ENCODE results near the gene SLC46A1. TPM values are rescaled to one million over a fixed set of nuclear protein-coding genes. Genes with fewer than 3 reads are reported as not detected.

Gene SLC46A1
- total and polyA plus RNA-seq, 12 donors = 11.9 to 104 (median 46.3) TPM

- Histone ChIP-seq H3K27ac (no peak overlapping the region), H3K27me3 (no peaks in the 10 kb centered on the region), H3K36me3 (replicated peaks in 1 of 2) (peaks cover 0 to 19% of the 10 kb centered on the region in 2 donors), H3K4me1 (replicated peaks in 1 of 2) (peaks cover 25 to 30% of the 10 kb centered on the region in 2 donors), H3K9me3 (replicated peaks in 1 of 3) (no peaks in the 10 kb centered on the region), H3K4me3 (no peak overlapping the region)
- intact Hi-C loops (cut with DNase I) = no loop called here
- 88 to 100% (median 90%) methylated on average over 2 to 21 of the region's 21 CpGs for WGBS, 4 donors
- no peak for DNase-seq
- no peak for TF ChIP-seq POLR2A (IDR thresholded peaks at IDR 0.05)
Observed at GRCh38 chr17:28367641-28368305, 38.2 kb downstream of the SLC46A1 start.

GRCh38 chr17:28366605-28367004 lies 39.4 kb downstream of the SLC46A1 start:
- H3K36me3 ChIP-seq (replicated peaks in 1 of 2) = peaks cover 0 to 30% of the 10 kb centered on the region in 2 donors
- H3K27ac ChIP-seq = no peak overlapping the region
- no peak overlapping the region for H3K4me3 ChIP-seq
- H3K27me3 ChIP-seq = no peaks in the 10 kb centered on the region
- peaks cover 18 to 19% of the 10 kb centered on the region in 2 donors for H3K4me1 ChIP-seq (replicated peaks in 1 of 2)
- DNase-seq = no peak
- intact Hi-C loops (cut with DNase I) = no loop called here
- 85 to 94% (median 89%) methylated on average over 1 of the region's 1 CpG; no CpG with 5 or more reads in 1 of the 4 donors for WGBS, 4 donors
- H3K9me3 ChIP-seq (replicated peaks in 1 of 3) = no peaks in the 10 kb centered on the region
- TF ChIP-seq POLR2A (IDR thresholded peaks at IDR 0.05) (no peak), CTCF (IDR thresholded peaks at IDR 0.05) (no peak)

- DNase-seq = no peak
- Histone ChIP-seq H3K9me3 (replicated peaks in 1 of 3) (no peaks in the 10 kb centered on the region), H3K36me3 (replicated peaks in 1 of 2) (peaks cover 0 to 41% of the 10 kb centered on the region in 2 donors), H3K4me3 (no peak overlapping the region), H3K27ac (no peak overlapping the region), H3K4me1 (replicated peaks in 1 of 2) (peaks cover 9 to 12% of the 10 kb centered on the region in 2 donors), H3K27me3 (no peaks in the 10 kb centered on the region)
- intact Hi-C loops (cut with DNase I) = no loop called here
- TF ChIP-seq CTCF (IDR thresholded peaks at IDR 0.05) (no peak), POLR2A (IDR thresholded peaks at IDR 0.05) (no peak)
- 81 to 92% (median 86%) methylated on average over 3 of the region's 3 CpGs for WGBS, 4 donors
Observed at GRCh38 chr17:28365487-28365886, 40.5 kb downstream of the SLC46A1 start.

GRCh38 chr17:28364665-28365363 lies 41.2 kb downstream of the SLC46A1 start, which contains the start of gene SEBOX:
Gene SEBOX (minus strand): TSS chr17:28365199. CDS start chr17:28365151, 48 bp downstream.
- peaks cover 0 to 47% of the 10 kb centered on the region in 2 donors for H3K36me3 ChIP-seq (replicated peaks in 1 of 2)
- no peak for DNase-seq
- no peaks in the 10 kb centered on the region for H3K9me3 ChIP-seq (replicated peaks in 1 of 3)
- WGBS, 4 donors = 89 to 94% (median 90%) methylated on average over 10 to 13 of the region's 13 CpGs
- no peaks in the 10 kb centered on the region for H3K27me3 ChIP-seq
- peaks cover 5 to 6% of the 10 kb centered on the region in 2 donors for H3K4me1 ChIP-seq (replicated peaks in 1 of 2)
- H3K4me3 ChIP-seq = no peak within 1 kb of the TSS
- TF ChIP-seq POLR2A (IDR thresholded peaks at IDR 0.05) (no peak), CTCF (IDR thresholded peaks at IDR 0.05) (no peak)
- no peak within 1 kb of the TSS for H3K27ac ChIP-seq
- intact Hi-C loops (cut with DNase I) = no loop called here
